NOMO-1 treated with DMSO at 0.1 percent for 48 hours (cell line): ENCODE measurements around the gene ADGRL1.

ENCODE experiments used
- DNase-seq: peaks from one replicate; lab custom pipeline; 2025; ENCODE audit not compliant: unreplicated experiment; lab: John Stamatoyannopoulos, UW

Gene ADGRL1

DNA sequence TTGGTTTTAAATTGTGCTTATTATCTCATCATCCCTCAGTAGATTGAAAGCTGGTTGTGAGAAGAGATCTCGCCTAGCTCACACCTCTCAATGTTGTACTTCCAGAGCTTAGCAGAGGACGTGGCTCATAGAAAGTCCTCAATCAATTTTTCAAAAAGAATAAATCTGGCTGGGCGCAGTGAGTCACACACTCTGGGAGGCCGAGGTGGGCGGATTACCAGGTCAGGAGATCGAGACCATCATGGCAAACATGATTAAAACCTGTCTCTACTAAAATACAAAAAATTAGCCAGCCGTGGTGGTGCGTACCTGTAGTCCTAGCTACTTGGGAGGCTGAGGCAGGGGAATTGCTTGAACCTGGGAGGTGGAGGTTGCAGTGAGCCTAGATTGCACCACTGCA, 64.9 kb downstream of the ADGRL1 start:
- no peak for DNase-seq

DNA sequence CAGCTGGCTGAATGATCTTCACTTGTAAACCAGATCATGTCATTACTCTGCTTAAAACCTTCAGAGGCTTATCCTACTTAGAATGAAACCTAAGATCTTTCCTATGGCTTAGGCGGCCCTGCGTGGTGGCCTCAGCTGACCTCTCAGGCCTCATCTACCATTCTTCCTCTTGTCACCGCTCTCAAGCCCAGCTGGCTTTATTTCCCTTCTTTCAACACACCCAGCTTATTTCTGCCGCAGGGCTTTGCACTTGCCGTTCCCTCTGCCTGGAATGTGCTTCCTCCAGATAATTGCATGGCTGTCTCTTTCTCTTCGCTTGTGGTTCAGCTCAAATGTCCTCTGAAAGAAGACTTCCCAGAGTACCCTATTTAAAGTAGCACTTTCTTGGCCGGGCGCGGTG, 66.0 kb downstream of the ADGRL1 start:
- DNase-seq: peak; percentile 58

DNA sequence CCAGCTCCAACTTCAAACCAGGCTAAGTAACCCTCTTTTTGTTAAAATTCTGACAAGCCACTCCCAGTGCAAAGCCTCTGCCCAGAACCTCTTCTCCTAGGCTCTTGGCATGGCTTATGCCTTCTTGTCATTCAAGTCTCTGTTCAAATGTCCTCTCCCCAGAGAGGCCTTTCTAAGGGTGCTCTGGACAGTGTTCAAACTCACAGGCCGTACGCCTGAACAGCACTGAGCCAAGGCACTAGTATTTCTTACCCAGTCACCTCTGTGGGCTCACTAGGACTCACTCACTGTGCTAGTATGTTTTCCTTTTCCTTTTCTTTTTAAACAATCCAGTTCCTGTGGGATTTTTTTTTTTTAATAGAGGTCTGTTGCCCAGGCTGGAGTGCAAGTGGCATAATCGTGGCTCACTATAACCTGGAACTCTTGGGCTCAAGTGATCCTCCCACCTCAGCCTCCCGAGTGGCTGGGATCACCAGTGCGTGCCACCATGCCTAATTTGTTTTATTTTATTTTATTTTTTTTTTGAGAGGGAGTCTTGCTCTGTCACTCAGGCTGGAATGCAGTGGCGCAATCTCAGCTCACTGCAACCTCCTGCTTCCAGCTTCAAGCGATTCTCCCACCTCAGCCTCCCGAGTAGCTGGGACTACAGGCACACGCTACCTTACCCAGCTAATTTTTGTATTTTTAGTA, 67.2 kb downstream of the ADGRL1 start:
- DNase-seq: no peak

DNA sequence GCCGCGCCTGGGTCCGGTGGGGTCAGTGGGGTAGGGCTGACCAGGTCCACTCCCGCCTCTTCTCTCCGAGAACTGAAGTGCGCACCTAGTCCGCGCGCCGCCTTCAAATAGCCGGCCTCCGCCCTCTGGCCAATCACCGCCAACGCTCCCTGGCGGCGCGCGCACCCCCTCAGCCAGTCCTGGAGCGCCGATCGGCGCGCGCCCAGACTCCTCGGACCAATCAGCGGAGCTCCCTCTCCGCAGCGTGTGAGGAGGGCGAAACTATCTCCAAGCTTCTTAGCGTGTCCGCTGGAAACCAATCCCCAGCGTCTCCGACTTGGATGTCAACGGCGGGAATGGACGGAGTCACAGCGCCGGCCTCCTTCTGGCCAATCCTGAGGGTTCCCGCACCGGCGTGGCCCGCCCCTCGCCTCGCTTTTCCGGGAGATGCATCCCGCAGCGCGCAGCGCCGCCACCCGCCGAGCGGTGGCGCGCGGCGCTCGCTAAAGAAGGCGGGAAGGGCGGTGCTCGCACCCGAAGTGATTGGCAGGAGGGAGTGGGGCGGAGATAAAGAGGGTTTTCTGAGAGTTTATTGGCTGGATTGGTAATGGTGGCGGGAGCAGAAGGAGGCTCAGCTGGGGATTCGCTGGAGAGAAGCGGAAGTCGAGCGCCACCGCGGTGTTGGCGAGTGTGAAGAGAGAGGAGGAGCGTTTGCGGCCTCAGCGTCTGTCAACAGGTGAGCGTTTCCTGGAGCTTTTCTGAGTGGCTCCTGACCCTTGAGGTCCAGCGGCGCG, 69.3 kb downstream of the ADGRL1 start, which contains the start of gene ASF1B:
TSS of gene ASF1B (minus strand) at position 81 of the 773 bp plus-strand sequence. CDS start 133 bp downstream, outside the sequence.
- peak; percentile 100 for DNase-seq

DNA sequence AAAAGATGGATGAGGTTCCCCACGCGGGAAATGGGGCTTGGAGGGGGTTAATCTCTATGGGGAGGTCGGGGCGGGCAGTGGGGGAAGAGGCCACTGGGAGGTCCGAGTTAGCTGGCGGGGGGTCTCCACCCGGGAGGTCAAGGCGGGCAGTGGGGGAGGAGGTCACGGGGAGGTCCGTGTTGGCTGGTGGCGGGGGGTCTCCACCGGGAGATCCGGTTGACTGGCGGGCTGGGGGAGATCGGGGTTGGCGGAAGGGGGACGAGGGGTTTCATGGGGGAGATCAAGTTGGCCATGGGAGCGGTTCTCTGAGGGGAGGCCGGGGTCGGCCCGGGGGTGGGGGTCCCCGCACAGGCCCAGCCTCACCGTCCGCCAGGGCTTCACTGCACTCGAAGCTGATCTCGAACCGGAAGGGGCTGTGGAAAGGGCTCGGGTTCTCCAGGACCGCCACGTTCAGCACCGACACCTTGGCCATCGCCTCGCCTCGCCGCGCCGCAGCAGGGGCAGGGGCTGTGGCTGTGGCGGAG, 69.9 kb downstream of the ADGRL1 start:
- DNase-seq: no peak

- no peak for DNase-seq
Observed at GRCh38 chr19:14135355-14135754, 70.6 kb downstream of the ADGRL1 start.

DNA sequence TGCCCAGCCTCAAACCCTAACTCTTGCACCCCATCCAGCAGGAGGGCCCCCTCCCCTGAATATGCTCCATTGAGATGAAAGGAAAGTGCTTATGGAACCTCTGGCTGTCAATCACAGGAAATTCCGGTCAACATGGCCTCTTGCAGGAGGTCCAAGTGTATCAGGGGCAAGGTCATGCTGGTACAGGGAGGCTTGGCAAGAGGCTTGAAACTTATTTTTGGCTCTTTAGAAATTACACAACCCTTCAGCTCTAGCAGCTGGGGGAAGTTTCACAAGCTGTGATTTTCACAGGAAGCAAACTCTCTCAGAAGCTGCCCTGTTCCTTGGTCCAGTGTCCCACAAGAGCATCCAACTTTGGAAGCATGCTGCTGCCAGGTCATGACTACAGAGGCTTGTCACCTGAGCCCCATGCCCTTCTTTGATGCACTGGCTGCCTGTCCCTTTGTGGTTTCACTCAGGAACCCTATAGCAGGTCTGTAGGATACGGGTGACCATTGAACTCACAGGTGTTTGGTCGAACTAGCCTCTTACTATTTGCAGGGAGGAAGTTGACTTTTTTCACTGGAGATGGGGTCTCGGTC, 78.0 kb downstream of the ADGRL1 start:
- DNase-seq: peak; percentile 84

- no peak for DNase-seq
Observed at GRCh38 chr19:14127176-14127575, 78.8 kb downstream of the ADGRL1 start.

DNA sequence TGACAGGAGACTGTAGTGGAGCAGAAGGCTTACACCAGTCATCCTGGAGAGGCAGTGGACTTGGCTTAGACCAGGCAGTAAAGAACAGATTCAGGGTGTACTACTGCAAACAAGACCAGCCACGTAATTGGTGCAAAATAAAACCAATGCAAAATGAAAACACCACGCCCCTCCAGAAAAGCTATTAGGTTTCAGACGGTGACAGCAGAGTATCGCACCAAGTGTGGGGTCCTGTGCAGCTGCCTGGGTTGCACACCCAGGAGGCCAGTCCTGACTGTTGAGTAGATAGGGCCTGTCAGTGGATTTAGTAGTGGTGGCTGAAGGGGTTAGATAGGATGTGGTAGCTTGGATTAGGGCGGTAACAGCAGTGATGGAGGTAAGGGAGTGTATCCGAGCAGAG, 83.0 kb downstream of the ADGRL1 start:
- DNase-seq: no peak

- DNase-seq: no peak
Observed at GRCh38 chr19:14120497-14120780, 85.5 kb downstream of the ADGRL1 start.

GRCh38 chr19:14119644-14120496, 86.1 kb downstream of the ADGRL1 start:
- DNase-seq: no peak

- DNase-seq: no peak
Observed at GRCh38 chr19:14119146-14119545, 86.8 kb downstream of the ADGRL1 start.

- DNase-seq: peak; percentile 93
Observed at GRCh38 chr19:14118165-14119051, 87.6 kb downstream of the ADGRL1 start.

GRCh38 chr19:14117668-14118164, 88.3 kb downstream of the ADGRL1 start, which contains the start of gene PRKACA:
TSS of gene PRKACA (minus strand) at chr19:14117762. CDS start at chr19:14117547, 215 bp downstream.
- peak; percentile 98 for DNase-seq

GRCh38 chr19:14116918-14117578, 88.9 kb downstream of the ADGRL1 start:
- no peak for DNase-seq

DNA sequence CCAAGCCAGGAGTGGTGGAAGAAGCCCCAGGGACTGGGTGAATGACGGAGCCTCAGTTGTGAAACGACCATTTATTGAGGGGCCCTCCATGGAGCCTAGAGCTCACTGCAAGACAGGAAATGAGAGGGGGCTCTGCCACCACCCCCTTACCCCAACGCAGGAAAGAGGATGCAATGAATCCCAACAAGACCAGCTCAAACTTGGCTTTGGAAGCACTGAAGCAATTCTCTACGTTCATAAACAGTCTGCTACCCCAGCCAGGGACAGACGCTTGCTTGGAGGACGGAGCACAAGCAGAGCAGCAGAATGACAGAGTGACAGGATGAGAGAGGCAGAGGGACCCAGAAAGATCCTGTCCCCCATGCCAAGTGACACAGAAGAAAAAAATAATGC, 89.4 kb downstream of the ADGRL1 start:
- no peak for DNase-seq

DNA sequence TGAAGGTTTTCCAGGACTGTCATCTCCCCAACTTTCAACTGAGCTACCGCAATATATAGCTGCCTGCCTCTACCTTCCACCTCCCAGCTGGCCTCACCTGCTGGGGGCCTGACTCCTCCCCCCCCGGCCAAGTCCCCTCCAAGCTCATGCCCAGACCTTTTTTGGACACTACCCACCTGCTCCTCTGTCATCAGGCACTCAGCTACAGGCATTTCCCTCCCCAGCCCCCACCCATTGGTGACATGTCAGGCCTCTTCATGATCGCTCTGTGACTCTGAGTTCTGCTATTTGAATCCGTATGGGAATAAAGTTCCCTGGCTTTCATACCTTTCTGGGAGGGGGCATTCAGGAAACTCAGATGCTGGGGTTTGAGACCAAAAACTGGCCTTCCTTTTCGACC, 90.2 kb downstream of the ADGRL1 start:
- no peak for DNase-seq

DNA sequence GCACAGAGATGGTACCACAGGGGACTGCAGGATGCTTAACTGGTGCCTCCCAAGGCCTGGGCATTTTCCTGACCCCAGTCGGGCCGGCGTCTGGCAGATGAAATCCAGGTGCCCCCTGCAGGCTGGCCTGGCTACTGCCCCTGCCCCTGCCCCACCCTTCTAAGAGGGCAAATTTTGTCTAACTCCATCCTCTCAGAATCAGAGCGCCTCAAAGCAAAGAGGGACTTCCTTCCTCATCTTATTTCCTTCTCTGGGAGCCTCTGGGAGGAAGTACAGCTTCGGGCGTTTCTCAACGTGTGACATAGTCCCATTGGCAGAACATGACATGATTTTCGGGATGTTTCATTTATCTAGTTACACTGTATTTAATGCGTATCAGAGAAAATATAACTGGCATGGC, 91.1 kb downstream of the ADGRL1 start:
- DNase-seq: peak; percentile 85

DNA sequence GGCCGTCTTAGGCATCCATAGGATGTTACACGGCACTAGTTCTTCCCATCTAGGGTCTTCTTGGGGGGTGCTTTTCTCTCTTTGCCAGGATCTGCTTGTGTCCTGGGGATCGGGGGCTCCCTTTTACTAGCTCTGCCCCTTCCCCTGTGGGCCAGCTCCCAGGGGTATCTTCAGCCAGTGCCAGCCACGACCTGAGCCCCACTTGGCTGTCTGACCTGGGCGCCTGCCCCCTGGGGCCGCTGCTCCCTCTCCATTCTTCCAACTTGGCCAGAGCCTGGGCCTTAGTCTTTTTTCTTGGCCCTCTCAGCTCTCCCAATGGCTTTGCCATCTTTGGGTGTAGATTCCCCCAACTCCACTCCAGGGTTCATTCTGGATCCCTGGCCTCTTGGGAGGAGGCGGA, 91.5 kb downstream of the ADGRL1 start:
- DNase-seq: no peak
